NCI-H748 treated with DMSO at 0.1 percent for 48 hours (cell line): Measurements from ENCODE around the gene SLA2.
"Not testable (repeated sequence)": the region's sequence is repeated elsewhere in the genome, so short reads cannot be mapped to it uniquely, and the experiment has no call there.

ENCODE experiments used
- DNase-seq: peaks from one replicate; lab custom pipeline; 2025; lab: John Stamatoyannopoulos, UW

Gene SLA2, protein sequence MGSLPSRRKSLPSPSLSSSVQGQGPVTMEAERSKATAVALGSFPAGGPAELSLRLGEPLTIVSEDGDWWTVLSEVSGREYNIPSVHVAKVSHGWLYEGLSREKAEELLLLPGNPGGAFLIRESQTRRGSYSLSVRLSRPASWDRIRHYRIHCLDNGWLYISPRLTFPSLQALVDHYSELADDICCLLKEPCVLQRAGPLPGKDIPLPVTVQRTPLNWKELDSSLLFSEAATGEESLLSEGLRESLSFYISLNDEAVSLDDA

GRCh38 chr20:36645998-36646397 is at the start of gene SLA2:
SLA2 (minus strand) TSS chr20:36646196; CDS start chr20:36641335, 4,861 bp downstream.
- no peak for DNase-seq

DNA sequence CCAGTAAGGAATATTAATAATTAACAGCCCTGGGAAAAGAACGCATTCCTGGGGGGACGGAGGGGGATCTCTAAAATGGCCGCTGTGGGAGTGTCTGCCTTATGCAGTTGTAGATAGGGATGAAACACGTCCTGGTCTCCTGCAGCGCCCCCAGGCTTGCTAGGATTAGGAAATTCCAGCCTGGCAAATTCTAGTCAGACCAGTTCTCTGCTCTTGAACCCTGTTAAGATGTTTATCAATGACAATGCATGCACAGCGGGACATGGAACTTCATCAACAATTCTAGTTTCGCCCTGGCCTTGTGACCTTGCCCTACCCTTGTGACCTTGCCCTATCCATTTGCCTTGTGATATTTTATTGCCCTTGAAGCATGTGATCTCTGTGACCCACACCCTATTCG is 49.5 kb upstream of the SLA2 start:
- DNase-seq, result not testable (repeated sequence)

DNA sequence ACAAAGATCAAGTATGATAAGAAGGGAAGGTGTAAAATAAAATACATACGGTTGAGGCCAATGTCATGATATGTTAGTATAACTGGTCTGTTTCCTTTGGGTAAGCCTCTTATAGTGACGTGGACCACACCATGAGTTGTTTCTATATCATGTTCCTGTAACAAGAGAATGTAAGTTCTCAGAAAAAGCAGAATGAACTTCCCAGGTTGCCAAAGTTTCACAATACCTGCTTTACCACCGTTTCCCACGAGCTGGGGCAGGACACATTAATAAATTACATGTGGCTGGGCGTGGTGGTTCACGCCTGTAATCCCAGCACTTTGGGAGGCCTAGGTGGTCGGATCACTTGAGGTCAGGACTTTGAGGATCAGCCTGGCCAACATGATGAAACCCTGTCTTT is 42.6 kb upstream of the SLA2 start:
- DNase-seq, result no peak

DNA sequence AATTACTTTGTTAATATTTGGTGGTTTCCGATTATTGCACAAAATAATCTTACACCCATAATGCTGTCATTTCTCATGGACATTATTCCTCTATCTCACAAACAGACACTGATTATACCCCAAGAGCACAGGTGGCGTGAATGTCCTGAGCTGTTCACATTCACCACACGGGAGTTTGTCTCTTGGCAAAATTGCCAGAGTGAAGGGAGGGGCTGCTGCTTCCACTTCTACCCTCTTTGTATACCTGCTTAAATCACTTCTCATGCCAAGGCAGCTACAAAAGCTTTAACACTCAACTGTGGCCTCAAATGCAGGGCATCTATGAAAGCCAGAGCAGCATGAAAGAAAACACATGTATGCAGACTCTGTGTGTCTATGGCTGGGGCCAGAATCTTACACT is 41.9 kb upstream of the SLA2 start:
- no peak for DNase-seq

- no peak for DNase-seq
Measured at GRCh38 chr20:36686944-36687343, 40.9 kb upstream of the SLA2 start.

DNA sequence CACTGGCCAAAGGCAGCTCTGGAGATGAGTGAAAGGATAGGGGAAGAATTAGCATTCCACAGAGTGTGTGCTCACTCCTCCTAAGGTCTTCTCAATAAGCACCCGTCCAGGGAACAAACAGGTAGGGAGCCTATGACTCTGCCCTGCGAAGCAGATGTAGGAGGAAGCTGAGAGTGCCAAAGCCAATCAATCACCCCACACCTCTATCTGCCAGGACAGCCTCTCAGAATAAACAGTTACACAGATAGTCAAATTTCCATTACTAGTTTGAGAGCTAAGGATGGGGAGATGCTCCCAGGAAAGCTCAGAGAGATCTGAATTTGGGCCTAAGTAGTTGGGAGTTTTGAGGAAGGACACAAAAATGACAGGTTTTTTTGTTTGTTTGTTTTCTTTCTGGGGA is 40.5 kb upstream of the SLA2 start:
- DNase-seq, result no peak

- no peak for DNase-seq
Measured at GRCh38 chr20:36684747-36685146, 38.8 kb upstream of the SLA2 start.

- DNase-seq, result no peak
Measured at GRCh38 chr20:36682311-36682710, 36.3 kb upstream of the SLA2 start.

DNA sequence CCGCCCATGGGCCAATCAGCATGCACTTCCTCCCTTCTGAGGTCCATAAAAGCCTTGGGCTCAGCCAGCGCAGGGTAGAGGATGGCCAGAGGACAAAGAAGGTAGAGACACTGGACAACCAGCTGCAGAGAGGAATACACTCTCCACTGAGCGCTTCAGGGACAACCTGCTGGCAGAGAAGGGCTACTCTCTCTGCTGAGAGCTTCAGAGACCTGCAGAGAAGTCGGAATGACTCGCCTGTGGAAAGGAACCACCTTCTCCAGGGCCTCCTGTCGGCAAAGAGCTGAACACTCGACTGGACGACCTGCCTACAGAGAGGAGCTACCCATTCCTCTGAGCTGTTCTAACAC is 31.4 kb upstream of the SLA2 start:
- DNase-seq, result no peak

- DNase-seq, result no peak
Measured at GRCh38 chr20:36676701-36677421, 30.9 kb upstream of the SLA2 start.

DNA sequence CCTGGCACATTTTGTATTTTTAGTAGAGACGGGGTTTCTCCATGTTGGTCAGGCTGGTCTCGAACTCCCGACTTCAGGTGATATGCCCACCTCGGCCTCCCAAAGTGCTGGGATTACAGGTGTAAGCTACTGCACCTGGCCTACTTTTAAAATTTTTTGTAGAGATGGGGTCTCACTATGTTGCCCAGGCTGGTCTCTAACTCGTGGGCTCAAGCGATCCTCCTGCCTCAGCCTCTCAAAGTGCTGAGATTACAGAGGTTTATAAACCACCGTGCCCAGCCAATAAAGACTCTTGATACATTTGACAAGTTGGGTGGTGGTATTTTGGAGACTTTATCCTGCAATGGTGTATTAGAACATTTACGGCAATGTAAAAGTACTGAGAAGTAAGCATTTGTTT is 29.5 kb upstream of the SLA2 start:
- not testable (repeated sequence) for DNase-seq

- DNase-seq, result no peak
Measured at GRCh38 chr20:36672991-36673390, 27.0 kb upstream of the SLA2 start.

GRCh38 chr20:36670665-36671357 is 24.8 kb upstream of the SLA2 start:
- DNase-seq, result no peak

DNA sequence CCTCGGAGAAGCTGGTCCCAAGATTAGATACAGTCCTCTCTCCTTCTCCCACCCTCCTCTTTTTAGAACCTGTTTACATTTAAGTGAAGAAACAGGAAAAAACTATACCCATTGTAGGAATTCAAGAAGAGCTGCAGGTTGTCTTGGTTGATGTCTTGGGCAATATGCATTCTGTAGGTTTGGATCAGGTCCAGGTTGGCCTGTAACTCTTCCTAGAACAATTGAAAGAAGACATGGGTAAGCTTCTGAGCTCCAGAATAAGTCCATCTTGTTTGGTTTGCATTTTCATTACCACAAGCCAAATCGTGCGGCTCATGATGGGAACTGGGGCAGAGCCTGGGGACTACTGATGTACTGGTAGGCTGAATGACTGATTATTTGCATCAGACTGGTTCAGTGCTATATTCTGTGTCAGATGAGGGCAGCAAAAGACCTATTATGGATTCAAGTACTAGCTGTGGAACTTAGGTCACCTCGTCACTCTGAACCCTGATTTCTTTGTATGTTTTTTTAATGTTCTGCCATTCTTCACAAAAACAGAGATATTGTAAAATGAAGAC is 20.3 kb upstream of the SLA2 start:
- no peak for DNase-seq

GRCh38 chr20:36663031-36663430 is 17.0 kb upstream of the SLA2 start:
- DNase-seq, result no peak

DNA sequence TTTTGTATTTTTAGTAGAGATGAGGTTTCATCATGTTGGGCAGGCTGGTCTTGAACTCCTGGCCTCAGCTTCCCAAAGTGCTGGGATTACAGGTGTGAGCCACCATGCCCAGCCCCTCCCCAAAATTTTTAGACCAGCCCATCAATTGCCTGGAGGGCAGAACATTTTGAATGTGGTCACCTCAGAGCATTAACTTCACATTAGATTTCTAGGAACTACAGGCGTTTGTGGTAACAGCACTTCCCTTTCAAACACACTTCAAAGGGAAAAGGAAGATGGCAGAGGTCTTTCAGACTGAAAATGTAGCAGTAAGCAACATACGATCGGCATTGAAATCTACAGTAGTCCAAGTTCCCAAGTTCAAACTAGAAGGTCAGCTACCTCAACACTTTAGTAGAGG is 12.3 kb upstream of the SLA2 start:
- DNase-seq, result no peak

GRCh38 chr20:36656733-36657132 is 10.7 kb upstream of the SLA2 start:
- DNase-seq, result no peak

GRCh38 chr20:36655004-36655403 is 9.0 kb upstream of the SLA2 start:
- no peak for DNase-seq

GRCh38 chr20:36654506-36654905 is 8.5 kb upstream of the SLA2 start:
- no peak for DNase-seq

DNA sequence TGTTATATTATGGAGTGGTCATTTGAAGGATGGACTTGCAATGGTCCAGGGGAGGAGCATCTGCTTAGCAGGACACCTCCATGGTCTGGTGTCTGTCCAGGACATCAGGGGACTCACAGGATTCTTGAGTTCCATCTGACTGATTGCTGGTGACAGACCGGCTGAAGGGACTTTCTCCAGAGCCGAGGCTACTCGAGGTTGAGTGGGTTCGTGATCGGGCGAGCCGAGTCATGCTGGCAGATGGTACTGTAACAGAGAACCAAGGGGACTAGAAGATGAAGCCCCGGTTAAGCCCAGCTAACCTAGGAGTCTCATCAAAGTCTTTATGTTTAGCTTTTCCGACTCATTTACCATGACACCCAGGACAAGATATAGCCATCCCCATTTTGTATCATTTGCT is 7.5 kb upstream of the SLA2 start:
- DNase-seq, result no peak

- no peak for DNase-seq
Measured at GRCh38 chr20:36647196-36648121, 1.5 kb upstream of the SLA2 start.

GRCh38 chr20:36646678-36647077 is 682 bp upstream of the SLA2 start:
- DNase-seq, result no peak
